ENCODE measurements around the gene ZSWIM9. TPM values are rescaled to one million over a fixed set of nuclear protein-coding genes. Genes with fewer than 3 reads are reported as not detected.
"Not testable (repeated sequence)": the region's sequence is repeated elsewhere in the genome, so short reads cannot be mapped to it uniquely, and the experiment has no call there.

The ZSWIM9 gene
- total RNA-seq, 2 experiments from 2014 or later = 8.4 to 9.5 TPM

DNA sequence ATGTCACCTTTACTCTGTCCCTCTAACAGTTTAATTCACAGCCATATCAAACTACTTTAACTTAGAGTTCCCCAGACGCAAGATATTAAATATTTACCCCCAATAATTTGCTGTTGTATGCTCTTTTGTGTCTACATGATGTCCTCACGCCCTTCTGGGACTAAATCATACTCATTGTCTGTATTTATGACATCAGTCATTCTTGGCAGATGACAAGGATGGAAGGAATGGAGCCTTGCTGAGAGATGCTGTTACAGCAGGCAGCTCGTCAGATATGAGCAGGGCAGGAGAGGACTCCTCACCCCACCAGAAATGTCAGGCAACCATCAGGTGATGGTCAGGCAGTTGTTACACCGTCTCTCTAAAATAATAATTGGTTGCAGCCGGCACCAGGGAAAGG, 43.5 kb downstream of the ZSWIM9 start:
- Mint-ChIP-seq H3K27me3 (no peaks in the 10 kb centered on the region), H3K27ac (no peak overlapping the region), H3K9me3 (no peaks in the 10 kb centered on the region), H3K4me3 (no peak overlapping the region), H3K4me1 (ENCODE audit: low read depth) (peaks cover 26% of the 10 kb centered on the region), H3K36me3 (ENCODE audit: low read depth) (peaks cover 63% of the 10 kb centered on the region)
- ChIA-PET CTCF (interaction anchor here (1.1 to 1.3 kb wide), 2 partner anchors 15 to 20 kb away, joined by 3 to 4 read pairs; no protein-coding TSS in a partner anchor), POLR2A (interaction anchor here (0.6 to 0.7 kb wide), 2 partner anchors 9 to 115 kb away, joined by 3 read pairs; no protein-coding TSS in a partner anchor)
- no peak for DNase-seq
- intact Hi-C loops (cut with micrococcal nuclease) = no loop called here
- no peak for ATAC-seq
- TF ChIP-seq, protein P1, sequence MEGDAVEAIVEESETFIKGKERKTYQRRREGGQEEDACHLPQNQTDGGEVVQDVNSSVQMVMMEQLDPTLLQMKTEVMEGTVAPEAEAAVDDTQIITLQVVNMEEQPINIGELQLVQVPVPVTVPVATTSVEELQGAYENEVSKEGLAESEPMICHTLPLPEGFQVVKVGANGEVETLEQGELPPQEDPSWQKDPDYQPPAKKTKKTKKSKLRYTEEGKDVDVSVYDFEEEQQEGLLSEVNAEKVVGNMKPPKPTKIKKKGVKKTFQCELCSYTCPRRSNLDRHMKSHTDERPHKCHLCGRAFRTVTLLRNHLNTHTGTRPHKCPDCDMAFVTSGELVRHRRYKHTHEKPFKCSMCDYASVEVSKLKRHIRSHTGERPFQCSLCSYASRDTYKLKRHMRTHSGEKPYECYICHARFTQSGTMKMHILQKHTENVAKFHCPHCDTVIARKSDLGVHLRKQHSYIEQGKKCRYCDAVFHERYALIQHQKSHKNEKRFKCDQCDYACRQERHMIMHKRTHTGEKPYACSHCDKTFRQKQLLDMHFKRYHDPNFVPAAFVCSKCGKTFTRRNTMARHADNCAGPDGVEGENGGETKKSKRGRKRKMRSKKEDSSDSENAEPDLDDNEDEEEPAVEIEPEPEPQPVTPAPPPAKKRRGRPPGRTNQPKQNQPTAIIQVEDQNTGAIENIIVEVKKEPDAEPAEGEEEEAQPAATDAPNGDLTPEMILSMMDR (IDR thresholded peaks at IDR 0.05) = no peak

DNA sequence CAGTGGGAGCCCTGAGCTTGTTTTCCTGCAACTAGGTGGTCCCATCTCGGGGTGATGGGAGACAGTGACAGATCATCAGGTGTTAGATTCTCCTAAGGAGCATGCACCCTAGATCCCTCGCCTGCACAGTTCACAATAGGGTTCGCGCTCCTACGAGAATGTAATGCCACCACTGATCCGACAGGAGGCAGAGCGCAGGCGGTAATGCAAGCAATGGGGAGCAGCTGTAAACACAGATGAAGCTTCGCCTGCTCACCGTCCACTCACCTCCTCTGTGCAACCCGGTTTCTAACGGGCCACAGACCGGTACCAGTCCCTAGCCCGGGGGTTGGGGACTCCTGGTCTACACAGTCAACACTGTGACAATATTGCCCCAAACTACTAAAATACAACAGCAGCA, 46.5 kb downstream of the ZSWIM9 start:
- no peaks in the 10 kb centered on the region for H3K27me3 Mint-ChIP-seq
- ATAC-seq (no peak), DNase-seq (no peak)
- H3K27ac Mint-ChIP-seq = no peak overlapping the region
- H3K36me3 Mint-ChIP-seq (ENCODE audit: low read depth) = peaks cover 55% of the 10 kb centered on the region
- POLR2A ChIA-PET = interaction anchor here (1.7 kb wide), 1 partner anchor 13 kb away, joined by 8 read pairs; no protein-coding TSS in a partner anchor
- no peaks in the 10 kb centered on the region for H3K9me3 Mint-ChIP-seq
- H3K4me3 Mint-ChIP-seq = no peak overlapping the region
- TF ChIP-seq, protein P1 (IDR thresholded peaks at IDR 0.05) = no peak
- H3K4me1 Mint-ChIP-seq (ENCODE audit: low read depth) = peaks cover 7% of the 10 kb centered on the region
- CTCF ChIA-PET = interaction anchor here (1.2 to 1.4 kb wide), 3 partner anchors 15 to 64 kb away, joined by 3 to 5 read pairs (median 4); no protein-coding TSS in a partner anchor
- intact Hi-C loops (cut with micrococcal nuclease) = no loop called here

DNA sequence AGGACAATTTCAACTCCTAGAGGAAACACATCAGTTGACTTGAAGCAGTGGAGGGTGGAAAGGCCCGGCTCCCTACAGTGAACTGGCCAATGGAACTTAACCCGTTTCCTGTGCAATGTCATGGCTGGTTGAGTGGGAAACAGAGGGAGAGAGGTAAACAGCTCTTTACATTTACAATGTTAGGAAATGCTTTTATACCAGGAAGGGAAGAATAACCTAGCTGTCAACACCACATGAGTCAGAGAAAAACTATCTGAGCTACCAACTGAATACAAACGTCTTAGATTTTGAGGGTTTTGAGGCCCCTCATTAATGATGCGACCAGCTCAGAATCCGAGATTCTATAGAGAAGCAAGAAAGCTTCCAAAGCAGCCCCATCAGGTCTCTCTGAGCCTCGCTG, 48.5 kb downstream of the ZSWIM9 start:
- Mint-ChIP-seq H3K36me3 (ENCODE audit: low read depth) (peaks cover 46% of the 10 kb centered on the region), H3K4me3 (no peak overlapping the region), H3K27ac (no peak overlapping the region), H3K4me1 (ENCODE audit: low read depth) (peaks cover 4% of the 10 kb centered on the region), H3K9me3 (no peaks in the 10 kb centered on the region), H3K27me3 (no peaks in the 10 kb centered on the region)
- no peak for ATAC-seq
- DNase-seq = no peak
- TF ChIP-seq, protein P1 (IDR thresholded peaks at IDR 0.05) = no peak
- intact Hi-C loops (cut with micrococcal nuclease) = no loop called here
- ChIA-PET POLR2A (interaction anchor here (1.1 to 2.0 kb wide), 3 partner anchors 9 to 14 kb away, joined by 4 to 6 read pairs (median 4); no protein-coding TSS in a partner anchor), CTCF (interaction anchor here (1.1 to 1.5 kb wide), 3 partner anchors 15 to 255 kb away, joined by 3 to 4 read pairs (median 3); no protein-coding TSS in a partner anchor)

DNA sequence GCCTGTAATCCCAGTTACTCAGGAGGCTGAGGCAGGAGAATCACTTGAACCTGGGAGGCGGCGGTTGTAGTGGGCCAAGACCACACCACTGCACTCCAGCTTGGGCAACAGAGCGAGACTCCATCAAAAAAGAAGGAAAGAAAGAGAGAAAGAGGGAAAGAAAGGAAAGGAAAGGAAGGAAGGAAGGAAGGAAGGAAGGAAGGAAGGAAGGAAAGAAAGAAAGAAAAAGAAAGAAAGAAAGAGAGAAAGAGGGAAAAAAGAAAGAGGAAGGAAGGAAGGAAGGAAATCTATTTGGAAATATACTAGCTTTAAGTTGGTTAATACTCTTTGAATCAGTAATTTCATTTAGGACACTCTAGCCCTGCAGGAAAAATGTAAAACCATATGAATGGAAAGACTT, 50.3 kb downstream of the ZSWIM9 start:
- H3K27ac Mint-ChIP-seq, ATAC-seq: not testable (repeated sequence)
- POLR2A ChIA-PET = interaction anchor here (0.6 to 2.0 kb wide), 2 partner anchors 16 to 367 kb away, joined by 3 to 6 read pairs; no protein-coding TSS in a partner anchor

DNA sequence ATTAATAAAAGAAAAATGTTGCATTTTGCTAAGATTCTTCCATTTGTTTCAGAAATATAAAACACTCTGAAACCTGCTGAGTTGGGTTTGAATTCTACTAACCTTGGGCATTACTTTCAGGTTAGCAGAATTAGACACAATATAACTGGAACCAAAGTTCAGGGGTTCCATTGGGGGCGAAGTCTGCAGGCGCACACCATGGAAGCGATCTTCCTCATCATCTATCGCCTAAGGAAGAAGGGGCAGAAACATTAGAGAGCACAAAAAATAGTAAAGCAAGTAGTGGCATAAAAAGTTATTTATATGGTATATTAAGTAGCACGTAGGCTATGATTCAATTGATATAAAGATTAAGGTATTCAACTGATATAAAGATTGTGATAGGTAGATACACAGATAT, 51.1 kb downstream of the ZSWIM9 start:
- H3K4me1 Mint-ChIP-seq (ENCODE audit: low read depth) = no peaks in the 10 kb centered on the region
- CTCF ChIA-PET = no interaction called here
- no peak for DNase-seq
- no peak overlapping the region for H3K4me3 Mint-ChIP-seq
- no peaks in the 10 kb centered on the region for H3K27me3 Mint-ChIP-seq
- peak overlapping the region; percentile 3 for H3K27ac Mint-ChIP-seq
- TF ChIP-seq, protein P1 (IDR thresholded peaks at IDR 0.05) = no peak
- no peak for ATAC-seq
- H3K9me3 Mint-ChIP-seq = no peaks in the 10 kb centered on the region
- intact Hi-C loops (cut with micrococcal nuclease) = no loop called here
- POLR2A ChIA-PET = no interaction called here
- H3K36me3 Mint-ChIP-seq (ENCODE audit: low read depth) = peaks cover 38% of the 10 kb centered on the region

More for the DNA sequence above, 50.3 kb downstream of the ZSWIM9 start:
- DNase-seq; H3K9me3 Mint-ChIP-seq; intact Hi-C loops (cut with micrococcal nuclease); H3K4me1 Mint-ChIP-seq (ENCODE audit: low read depth); H3K27me3 Mint-ChIP-seq; H3K4me3 Mint-ChIP-seq; CTCF ChIA-PET: not testable (repeated sequence)
- peaks cover 43% of the 10 kb centered on the region for H3K36me3 Mint-ChIP-seq (ENCODE audit: low read depth)
